Suprapubic skin (tissue), 4 donors: ENCODE measurements around the gene TMF1.

Source experiments
- EP300 ChIP-seq: sonication (generic); formaldehyde crosslinking; IDR thresholded peaks from one replicate; pipeline ENCODE4 v1.6.1; 2017; ENCODE audit warnings: antibody characterized with exemption
- POLR2AphosphoS5 ChIP-seq, 3 donors: sonication (generic); formaldehyde crosslinking; IDR thresholded peaks; one replicate each; pipeline ENCODE4 v1.6.1; 2017; ENCODE audit warnings: antibody characterized with exemption in 3 of 3

DNA sequence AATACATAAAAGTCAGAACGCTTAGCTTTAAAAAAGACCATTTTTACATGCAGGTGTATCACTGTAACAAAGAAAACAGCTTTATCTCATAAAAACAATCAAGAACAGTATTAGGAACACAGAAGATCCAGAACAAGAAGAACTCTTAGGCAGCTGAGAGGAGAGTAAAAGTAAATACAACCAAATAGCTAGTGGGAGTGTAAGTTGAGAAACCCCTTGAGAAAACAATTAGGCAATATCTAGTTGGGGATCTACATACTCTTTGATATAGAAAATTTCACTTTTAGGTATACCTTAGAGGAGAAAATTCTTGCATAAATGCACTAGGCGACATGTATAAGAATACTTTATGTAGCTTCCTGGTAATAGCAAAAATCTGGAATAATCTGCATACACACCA is 7.5 kb downstream of the TMF1 start:
- TF ChIP-seq POLR2AphosphoS5 (IDR thresholded peaks at IDR 0.05) (no peak), EP300 (no peak)
